HEK293T (cell line): ENCODE measurements around the gene ILDR2.

ENCODE experiments used
- BHLHE40 ChIP-seq: fragments of 450-650 bp; IDR thresholded peaks from 2 replicates; pipeline ENCODE4 v1.6.1; 2016; ENCODE audit warnings: mild to moderate bottlenecking, moderate library complexity, borderline replicate concordance
- FOXM1 ChIP-seq: fragments of 450-650 bp; IDR thresholded peaks from 2 replicates; pipeline ENCODE4 v1.6.1; 2017; ENCODE audit warnings: mild to moderate bottlenecking, borderline replicate concordance
- HDGF ChIP-seq: fragments of 450-650 bp; IDR thresholded peaks from 2 replicates; pipeline ENCODE4 v1.6.1; 2017; ENCODE audit warnings: antibody characterized with exemption, borderline replicate concordance
- SUZ12 ChIP-seq: fragments of 450-650 bp; IDR thresholded peaks from 2 replicates; pipeline ENCODE4 v1.6.1; 2016; ENCODE audit warnings: mild to moderate bottlenecking
- TARDBP ChIP-seq: fragments of 450-650 bp; IDR thresholded peaks from 2 replicates; pipeline ENCODE4 v1.6.1; 2016

- no peak for TF ChIP-seq TARDBP
- TF ChIP-seq SUZ12: no peak
- no peak for TF ChIP-seq BHLHE40
- no peak for TF ChIP-seq FOXM1
- no peak for TF ChIP-seq HDGF
Measured at GRCh38 chr1:166999075-166999474, 23.7 kb upstream of the ILDR2 start.
